Measurements from ENCODE around the gene ANKRD63.

Gene ANKRD63, protein sequence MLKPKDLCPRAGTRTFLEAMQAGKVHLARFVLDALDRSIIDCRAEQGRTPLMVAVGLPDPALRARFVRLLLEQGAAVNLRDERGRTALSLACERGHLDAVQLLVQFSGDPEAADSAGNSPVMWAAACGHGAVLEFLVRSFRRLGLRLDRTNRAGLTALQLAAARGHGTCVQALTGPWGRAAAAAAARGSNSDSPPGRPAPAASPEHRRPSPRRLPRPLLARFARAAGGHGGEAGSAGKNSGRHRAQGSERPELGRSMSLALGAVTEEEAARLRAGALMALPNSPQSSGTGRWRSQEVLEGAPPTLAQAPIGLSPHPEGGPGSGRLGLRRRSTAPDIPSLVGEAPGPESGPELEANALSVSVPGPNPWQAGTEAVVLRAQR
- 0 to 0.85 (median 0.19) reads per million in 9 experiments for total RNA-seq

DNA sequence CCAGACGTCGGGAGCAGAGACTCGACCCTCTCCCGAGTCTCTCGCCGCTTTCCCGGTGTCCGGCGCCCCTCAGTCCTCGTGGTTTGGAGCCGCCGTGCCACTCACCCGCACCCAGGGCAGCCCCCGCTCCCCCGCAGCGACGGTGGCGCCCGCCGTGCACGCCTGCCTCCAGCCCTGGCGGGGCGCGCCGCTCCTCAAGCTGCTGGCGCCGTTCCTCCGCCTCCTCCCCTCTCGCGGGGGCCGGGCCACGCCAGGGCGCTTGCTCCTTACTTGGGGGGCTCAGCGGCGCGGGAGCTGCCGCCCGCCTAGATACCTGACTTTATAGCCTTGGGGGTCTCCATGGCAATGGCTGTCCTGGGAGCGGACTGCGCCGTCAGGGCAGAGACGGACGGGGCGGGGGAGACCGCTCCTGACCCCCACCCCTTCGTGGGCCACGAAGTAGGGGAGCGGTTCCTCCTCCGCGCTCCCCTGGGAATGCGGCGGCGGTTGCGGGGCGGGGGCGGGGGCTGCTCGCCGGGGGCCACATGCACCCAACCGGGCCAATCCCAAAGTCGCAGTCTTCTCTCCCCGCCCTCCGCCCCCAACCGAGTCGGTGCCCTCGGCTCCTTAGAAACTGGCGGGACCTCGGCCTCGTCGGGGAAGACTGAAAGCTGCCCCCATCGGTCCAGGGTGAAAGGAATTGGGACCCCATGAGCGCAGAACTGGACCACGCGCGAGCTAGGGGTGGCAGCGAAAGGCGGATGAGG lies at the start of gene ANKRD63:
ANKRD63 (minus strand) TSS at position 196 of the 746 bp plus-strand sequence. CDS start 478 bp downstream, outside the sequence.
- peak within 1 kb of the TSS; percentile 75 to 79 for H3K4me3 Mint-ChIP-seq
- peaks cover 3% of the 10 kb centered on the region in 2 donors for H3K4me1 Mint-ChIP-seq (ENCODE audit: low read depth in 2 of 2)
- no peak within 1 kb of the TSS for H3K27ac Mint-ChIP-seq
- H3K9me3 Mint-ChIP-seq = no peaks in the 10 kb centered on the region
- DNase-seq = peak in 2 of 3 experiments; percentile 32 to 35
- H3K36me3 Mint-ChIP-seq (ENCODE audit: insufficient read depth) = no peaks in the 10 kb centered on the region
- peak; percentile 67 for ATAC-seq (replicated peaks)
- peaks cover 5 to 29% of the 10 kb centered on the region in 2 donors for H3K27me3 Mint-ChIP-seq

DNA sequence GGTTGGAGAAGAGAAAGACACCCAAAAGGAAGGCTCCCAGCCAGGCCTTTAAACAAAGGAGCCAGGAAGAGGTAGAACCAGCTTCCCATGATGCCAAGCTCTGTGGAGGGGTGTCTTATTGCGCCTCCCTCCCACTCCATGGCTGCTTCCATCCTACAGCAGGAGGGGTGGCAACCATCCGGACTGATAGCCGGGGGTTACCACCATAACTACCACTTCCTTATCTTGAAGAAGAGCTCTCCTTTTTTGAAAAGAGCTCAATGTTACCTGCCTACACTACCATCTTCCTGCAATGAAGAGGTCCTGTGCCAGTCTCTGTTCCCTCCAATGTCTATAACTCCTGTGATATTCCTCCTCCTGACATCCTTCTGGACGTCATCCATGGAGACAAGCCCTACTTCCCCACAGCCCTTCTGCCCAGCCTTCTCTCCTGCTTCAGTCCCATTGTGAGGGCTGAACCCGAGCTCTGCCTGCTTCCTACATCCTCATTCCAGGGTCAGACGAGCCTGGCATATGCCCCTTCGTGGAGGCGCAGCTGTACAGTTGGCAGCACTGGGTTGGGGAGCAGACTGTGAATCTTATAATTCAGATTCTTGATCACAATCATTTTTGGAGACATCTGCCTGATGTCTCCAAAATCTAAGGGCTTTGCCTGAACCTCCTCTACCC lies 49.4 kb upstream of the ANKRD63 start:
- Mint-ChIP-seq H3K9me3 (no peaks in the 10 kb centered on the region), H3K4me1 (ENCODE audit: low read depth in 2 of 2) (peaks cover 4 to 13% of the 10 kb centered on the region in 2 donors), H3K4me3 (no peak overlapping the region), H3K27ac (no peak overlapping the region), H3K27me3 (no peaks in the 10 kb centered on the region), H3K36me3 (ENCODE audit: insufficient read depth) (no peaks in the 10 kb centered on the region)
- no peak for DNase-seq
- ATAC-seq (replicated peaks) = no peak

DNA sequence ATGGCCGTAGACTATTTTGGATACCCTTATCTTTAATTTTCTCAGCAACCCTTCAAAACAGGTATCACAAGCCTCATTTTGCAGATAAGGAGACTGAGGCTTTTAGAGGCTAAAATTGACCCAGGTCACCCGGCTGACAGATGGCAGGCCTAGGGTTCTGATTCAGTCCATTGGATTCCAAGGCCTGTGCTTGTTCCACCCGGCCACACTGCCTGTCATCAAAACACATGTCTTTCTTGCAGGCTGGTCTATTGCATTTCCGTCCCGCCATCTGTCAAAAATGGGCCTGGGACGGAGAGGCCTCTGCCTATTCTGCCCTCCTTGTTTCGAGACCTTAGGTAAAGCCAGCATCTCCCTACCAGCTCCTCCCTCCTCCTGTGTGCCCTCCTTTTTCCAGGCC lies 48.8 kb upstream of the ANKRD63 start:
- Mint-ChIP-seq H3K27ac (no peak overlapping the region), H3K9me3 (no peaks in the 10 kb centered on the region), H3K4me3 (no peak overlapping the region), H3K27me3 (no peaks in the 10 kb centered on the region), H3K4me1 (ENCODE audit: low read depth in 2 of 2) (peaks cover 4 to 10% of the 10 kb centered on the region in 2 donors), H3K36me3 (ENCODE audit: insufficient read depth) (no peaks in the 10 kb centered on the region)
- ATAC-seq (replicated peaks) = no peak
- DNase-seq = no peak

DNA sequence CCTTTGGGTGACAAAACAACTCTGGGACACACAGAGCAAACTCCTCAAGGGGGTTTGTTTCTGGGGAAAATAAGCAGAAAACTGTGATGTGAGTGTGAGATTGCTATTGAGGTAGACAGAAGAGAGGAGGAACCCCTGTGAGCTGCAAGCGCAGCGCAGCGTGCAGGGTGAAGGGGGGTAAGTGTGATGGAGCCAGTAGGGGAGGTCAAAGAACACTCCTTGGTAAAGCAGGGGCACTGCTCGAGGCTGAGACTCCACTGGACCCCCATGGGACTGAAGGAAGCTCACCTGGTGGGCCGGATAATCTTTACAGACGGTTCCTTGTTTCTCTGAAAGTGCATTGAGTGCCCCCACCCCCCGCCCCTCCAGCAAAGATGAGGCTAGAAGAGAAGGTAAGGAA lies 48.2 kb upstream of the ANKRD63 start:
- Mint-ChIP-seq H3K27ac (no peak overlapping the region), H3K4me1 (ENCODE audit: low read depth in 2 of 2) (peaks cover 4 to 10% of the 10 kb centered on the region in 2 donors), H3K4me3 (no peak overlapping the region), H3K9me3 (no peaks in the 10 kb centered on the region), H3K36me3 (ENCODE audit: insufficient read depth) (no peaks in the 10 kb centered on the region), H3K27me3 (no peaks in the 10 kb centered on the region)
- ATAC-seq (replicated peaks) (no peak), DNase-seq (no peak)

DNA sequence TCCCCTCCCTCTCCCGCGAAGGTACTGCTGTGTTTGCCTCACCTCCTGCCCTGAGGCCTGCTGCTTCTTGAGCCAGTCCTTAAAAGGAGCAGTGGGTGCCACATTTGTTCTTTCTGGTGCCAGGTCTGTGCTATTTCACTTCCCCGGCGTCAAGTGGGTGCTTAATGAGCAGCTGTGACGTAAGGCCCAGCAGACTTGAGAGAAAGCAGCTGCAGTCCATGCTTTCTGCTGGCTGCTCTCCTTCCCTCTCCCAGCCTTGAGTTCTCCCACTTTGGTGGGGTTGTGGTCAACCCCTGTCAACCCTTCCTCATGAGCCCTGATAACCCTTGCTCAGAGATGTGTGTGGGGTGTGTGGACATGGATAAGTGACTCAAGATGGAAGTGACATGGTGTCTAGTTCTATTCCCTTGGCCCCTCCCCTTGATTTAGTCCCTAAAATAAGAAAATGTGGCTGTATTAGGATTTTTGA lies 47.5 kb upstream of the ANKRD63 start:
- H3K4me3 Mint-ChIP-seq = no peak overlapping the region
- no peaks in the 10 kb centered on the region for H3K9me3 Mint-ChIP-seq
- H3K27me3 Mint-ChIP-seq = no peaks in the 10 kb centered on the region
- peaks cover 6 to 10% of the 10 kb centered on the region in 2 donors for H3K4me1 Mint-ChIP-seq (ENCODE audit: low read depth in 2 of 2)
- no peak overlapping the region for H3K27ac Mint-ChIP-seq
- DNase-seq (no peak), ATAC-seq (replicated peaks) (no peak)
- H3K36me3 Mint-ChIP-seq (ENCODE audit: insufficient read depth) = no peaks in the 10 kb centered on the region

DNA sequence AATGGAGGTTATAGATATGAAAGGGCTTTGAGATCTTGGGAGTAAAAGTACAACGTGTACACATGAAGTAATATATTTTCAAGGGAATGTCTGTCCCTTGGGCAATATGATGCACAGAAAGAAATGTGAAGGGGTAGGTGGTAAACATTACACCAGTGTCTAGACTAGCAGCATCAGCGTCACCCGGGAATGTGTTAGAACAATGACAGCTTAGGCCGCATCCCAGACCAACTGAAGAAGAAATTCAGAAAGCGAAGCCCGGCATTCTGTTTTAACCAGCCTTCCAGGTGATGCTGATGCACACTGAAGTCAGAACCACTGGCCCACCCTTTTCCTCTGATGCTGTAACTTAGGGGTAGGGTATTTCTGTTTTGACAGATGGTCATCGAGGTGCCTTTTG lies 46.9 kb upstream of the ANKRD63 start:
- ATAC-seq (replicated peaks) (no peak), DNase-seq (no peak)
- no peaks in the 10 kb centered on the region for H3K36me3 Mint-ChIP-seq (ENCODE audit: insufficient read depth)
- H3K4me1 Mint-ChIP-seq (ENCODE audit: low read depth in 2 of 2) = peaks cover 11 to 14% of the 10 kb centered on the region in 2 donors
- no peak overlapping the region for H3K27ac Mint-ChIP-seq
- H3K9me3 Mint-ChIP-seq = no peaks in the 10 kb centered on the region
- no peak overlapping the region for H3K4me3 Mint-ChIP-seq
- no peaks in the 10 kb centered on the region for H3K27me3 Mint-ChIP-seq

DNA sequence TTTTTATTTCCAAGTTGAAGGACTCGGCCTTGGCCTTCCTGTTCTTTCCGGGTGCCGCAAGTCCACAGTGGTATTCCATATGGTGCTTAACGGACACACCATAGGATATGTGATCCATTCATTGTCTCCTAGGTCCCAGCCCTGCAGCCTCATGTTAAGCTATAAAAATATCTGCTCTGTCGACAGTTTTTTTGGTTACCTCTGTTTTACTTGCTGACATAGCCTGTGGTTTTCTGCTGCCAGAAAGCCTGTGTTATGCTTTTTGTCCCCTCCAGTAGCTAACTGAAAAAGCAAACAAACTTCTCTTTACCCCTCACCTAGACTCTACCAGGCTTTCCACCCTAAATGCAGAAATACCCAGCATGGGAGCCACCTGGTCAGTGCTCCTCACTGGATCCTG lies 45.9 kb upstream of the ANKRD63 start:
- ATAC-seq (replicated peaks) (no peak), DNase-seq (no peak)
- H3K9me3 Mint-ChIP-seq = no peaks in the 10 kb centered on the region
- peaks cover 11 to 13% of the 10 kb centered on the region in 2 donors for H3K4me1 Mint-ChIP-seq (ENCODE audit: low read depth in 2 of 2)
- no peak overlapping the region for H3K27ac Mint-ChIP-seq
- H3K27me3 Mint-ChIP-seq = no peaks in the 10 kb centered on the region
- no peaks in the 10 kb centered on the region for H3K36me3 Mint-ChIP-seq (ENCODE audit: insufficient read depth)
- H3K4me3 Mint-ChIP-seq = no peak overlapping the region

DNA sequence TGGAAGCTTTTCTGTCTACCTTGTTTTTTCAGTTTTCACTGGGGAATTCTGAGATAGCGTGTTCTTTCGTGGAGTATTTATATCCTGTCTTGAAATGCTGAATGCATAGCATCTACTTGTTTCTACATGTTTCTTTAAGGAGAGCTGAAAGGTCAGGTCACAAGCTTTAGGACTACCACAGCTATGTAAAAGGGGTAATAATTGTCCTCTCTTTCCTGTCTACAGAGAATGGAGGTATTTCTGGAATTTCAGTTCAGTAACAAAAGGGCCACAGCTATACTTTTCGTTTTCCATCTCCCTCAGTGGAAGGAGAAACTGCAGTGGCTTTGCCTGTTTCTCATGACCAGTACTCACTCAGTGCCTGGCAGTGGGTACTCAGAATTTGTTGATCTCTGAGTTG lies 45.3 kb upstream of the ANKRD63 start:
- Mint-ChIP-seq H3K27me3 (no peaks in the 10 kb centered on the region), H3K27ac (no peak overlapping the region), H3K36me3 (ENCODE audit: insufficient read depth) (no peaks in the 10 kb centered on the region), H3K9me3 (no peaks in the 10 kb centered on the region), H3K4me1 (ENCODE audit: low read depth in 2 of 2) (peaks cover 11 to 14% of the 10 kb centered on the region in 2 donors), H3K4me3 (no peak overlapping the region)
- no peak for ATAC-seq (replicated peaks)
- no peak for DNase-seq

DNA sequence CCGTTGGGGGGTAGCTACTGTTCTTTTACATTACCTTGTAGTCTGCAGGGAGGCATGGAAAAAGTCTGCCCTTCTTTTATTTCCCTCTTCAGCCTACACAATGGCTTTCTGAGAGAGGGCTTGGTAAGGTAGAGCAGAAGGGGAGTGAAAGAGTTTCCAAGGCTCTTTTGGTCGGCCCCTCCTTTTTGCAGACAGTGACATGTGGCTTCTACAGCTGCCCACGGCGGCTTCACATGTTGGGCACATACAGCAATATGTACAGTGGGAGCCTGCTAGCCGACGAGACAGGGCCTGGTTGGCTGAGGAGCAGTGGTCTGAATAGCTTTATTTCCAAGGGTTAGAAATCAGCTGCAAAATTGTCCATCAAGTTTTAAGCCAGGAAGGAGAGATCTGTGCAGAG lies 44.6 kb upstream of the ANKRD63 start:
- Mint-ChIP-seq H3K4me1 (ENCODE audit: low read depth in 2 of 2) (peaks cover 12 to 19% of the 10 kb centered on the region in 2 donors), H3K4me3 (no peak overlapping the region), H3K9me3 (no peaks in the 10 kb centered on the region), H3K27me3 (no peaks in the 10 kb centered on the region), H3K27ac (no peak overlapping the region), H3K36me3 (ENCODE audit: insufficient read depth) (no peaks in the 10 kb centered on the region)
- no peak for DNase-seq
- ATAC-seq (replicated peaks) = no peak

DNA sequence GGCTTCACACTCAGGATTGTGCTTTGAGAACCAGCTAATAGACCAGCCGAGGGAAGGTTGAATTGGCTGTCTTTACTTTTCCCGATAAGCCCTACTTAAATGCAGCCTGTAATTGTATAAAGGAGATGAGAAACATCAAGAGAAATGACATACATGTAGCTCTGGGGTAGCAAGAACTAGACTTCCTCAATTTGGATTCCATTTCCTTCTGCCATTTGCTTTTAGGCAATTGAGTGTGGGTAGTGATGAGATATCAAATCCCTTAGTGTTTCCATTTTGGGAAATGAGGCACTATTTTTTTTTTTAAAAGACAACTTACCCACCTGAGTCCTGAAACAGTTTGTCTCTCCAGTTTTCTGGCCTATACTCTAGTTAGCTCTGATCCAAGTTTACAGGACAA lies 42.8 kb upstream of the ANKRD63 start:
- ATAC-seq (replicated peaks) = no peak
- H3K4me1 Mint-ChIP-seq (ENCODE audit: low read depth in 2 of 2) = peaks cover 22 to 29% of the 10 kb centered on the region in 2 donors
- H3K4me3 Mint-ChIP-seq = peak overlapping the region; percentile 68 to 71

DNA sequence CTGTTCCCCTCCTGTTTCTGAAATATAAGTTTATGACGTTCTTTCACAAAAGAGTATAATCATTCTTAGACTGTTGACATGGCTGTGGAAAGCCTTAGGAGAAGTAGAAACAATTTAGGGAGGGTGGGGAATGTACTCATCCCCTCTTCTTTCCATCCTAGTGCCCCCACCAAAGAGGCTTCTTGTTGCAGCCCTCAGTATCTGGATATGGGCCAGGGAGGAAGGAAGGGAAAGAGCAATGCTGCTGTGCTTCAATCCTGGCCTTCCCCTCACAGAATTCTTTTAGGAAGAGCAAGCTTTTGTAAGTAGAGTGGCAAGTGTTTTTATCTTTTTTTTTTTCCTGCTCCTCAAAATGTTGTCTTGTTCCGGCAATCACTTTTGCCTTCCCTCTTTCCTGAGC lies 42.3 kb upstream of the ANKRD63 start:
- DNase-seq (no peak), ATAC-seq (replicated peaks) (no peak)
- Mint-ChIP-seq H3K36me3 (ENCODE audit: insufficient read depth) (no peaks in the 10 kb centered on the region), H3K4me3 (peak overlapping the region; percentile 68 to 71), H3K9me3 (no peaks in the 10 kb centered on the region), H3K4me1 (ENCODE audit: low read depth in 2 of 2) (peaks cover 26 to 29% of the 10 kb centered on the region in 2 donors), H3K27me3 (peaks cover 0 to 3% of the 10 kb centered on the region in 2 donors), H3K27ac (no peak overlapping the region)

More for the DNA sequence above, 42.8 kb upstream of the ANKRD63 start:
- H3K9me3 Mint-ChIP-seq = no peaks in the 10 kb centered on the region
- no peaks in the 10 kb centered on the region for H3K36me3 Mint-ChIP-seq (ENCODE audit: insufficient read depth)
- no peak for DNase-seq
- H3K27me3 Mint-ChIP-seq = no peaks in the 10 kb centered on the region
- no peak overlapping the region for H3K27ac Mint-ChIP-seq

DNA sequence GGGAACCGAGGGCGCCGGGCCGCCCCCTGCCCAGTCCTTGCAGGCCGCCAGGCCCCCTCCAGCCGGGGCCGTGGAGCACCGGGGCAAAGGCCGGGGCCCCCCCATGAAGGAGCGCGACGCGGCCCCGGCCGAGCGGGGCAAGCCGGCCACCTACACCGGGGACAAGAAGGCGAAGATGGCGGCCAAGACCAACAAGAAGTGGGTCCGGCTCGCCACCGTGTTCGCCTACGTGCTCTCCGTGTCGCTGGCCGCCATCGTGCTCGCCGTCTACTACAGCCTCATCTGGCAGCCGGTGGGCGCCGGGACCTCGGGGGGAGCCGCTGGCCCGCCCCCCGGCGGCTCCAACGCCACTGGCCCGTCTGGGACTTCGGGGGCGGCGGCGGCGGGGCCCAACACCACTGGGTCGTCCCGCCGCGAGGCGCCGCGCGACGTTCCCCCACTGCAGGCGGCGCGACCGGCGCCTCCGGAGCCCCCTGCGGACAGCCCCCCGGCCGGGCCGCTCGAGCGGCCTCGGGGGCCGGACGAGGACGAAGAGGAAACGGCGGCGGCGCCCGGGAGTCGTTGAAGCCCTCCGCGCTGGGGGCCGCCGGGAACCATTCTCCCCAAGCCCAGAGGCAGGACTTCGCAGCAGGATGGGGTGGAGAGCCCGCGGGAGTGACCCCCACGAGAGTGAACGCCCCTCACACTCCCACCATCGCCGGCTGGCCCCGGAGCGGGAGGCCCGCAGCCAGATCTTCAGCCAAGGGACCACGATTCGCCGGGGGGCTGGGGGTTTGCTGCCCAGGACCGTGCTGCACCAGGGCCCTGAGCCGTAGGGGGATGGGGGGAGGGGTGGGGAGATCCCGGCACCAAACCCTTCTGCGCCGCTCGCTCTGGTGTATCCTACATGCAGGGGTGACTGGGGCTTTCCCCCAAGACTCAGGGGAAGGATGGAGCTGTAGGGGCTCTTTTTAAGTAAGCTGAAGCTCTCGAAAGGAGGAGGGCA lies 41.4 kb upstream of the ANKRD63 start:
- Mint-ChIP-seq H3K4me3 (peak overlapping the region; percentile 68 to 71), H3K27me3 (peaks cover 0 to 9% of the 10 kb centered on the region in 2 donors), H3K9me3 (no peaks in the 10 kb centered on the region), H3K27ac (no peak overlapping the region), H3K36me3 (ENCODE audit: insufficient read depth) (peaks cover 2% of the 10 kb centered on the region), H3K4me1 (ENCODE audit: low read depth in 2 of 2) (peaks cover 27 to 29% of the 10 kb centered on the region in 2 donors)
- DNase-seq (no peak), ATAC-seq (replicated peaks) (no peak)
